Measurements from ENCODE around the gene ENPP6.

DNA sequence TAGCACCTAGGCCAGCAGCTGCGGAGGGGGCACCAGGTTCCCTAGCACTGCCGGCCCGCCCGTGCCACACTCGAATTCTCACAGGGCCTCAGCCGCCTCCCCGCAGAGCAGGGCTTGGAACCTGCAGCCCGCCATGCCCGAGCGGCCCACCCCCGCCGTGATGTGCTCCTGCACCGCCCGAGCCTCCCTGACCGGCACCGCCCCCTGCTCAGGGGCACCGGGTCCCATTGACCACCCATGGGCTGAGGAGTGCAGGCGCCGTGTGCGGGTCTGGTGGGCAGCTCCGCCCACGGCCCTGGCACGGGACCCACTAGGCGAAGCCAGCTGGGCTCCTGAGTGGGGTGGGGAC lies 35.4 kb upstream of the ENPP6 start:
- TF ChIP-seq TAF1 (IDR thresholded peaks at IDR 0.05; ENCODE audit: low read depth), result no peak
- TF ChIP-seq, protein P1, sequence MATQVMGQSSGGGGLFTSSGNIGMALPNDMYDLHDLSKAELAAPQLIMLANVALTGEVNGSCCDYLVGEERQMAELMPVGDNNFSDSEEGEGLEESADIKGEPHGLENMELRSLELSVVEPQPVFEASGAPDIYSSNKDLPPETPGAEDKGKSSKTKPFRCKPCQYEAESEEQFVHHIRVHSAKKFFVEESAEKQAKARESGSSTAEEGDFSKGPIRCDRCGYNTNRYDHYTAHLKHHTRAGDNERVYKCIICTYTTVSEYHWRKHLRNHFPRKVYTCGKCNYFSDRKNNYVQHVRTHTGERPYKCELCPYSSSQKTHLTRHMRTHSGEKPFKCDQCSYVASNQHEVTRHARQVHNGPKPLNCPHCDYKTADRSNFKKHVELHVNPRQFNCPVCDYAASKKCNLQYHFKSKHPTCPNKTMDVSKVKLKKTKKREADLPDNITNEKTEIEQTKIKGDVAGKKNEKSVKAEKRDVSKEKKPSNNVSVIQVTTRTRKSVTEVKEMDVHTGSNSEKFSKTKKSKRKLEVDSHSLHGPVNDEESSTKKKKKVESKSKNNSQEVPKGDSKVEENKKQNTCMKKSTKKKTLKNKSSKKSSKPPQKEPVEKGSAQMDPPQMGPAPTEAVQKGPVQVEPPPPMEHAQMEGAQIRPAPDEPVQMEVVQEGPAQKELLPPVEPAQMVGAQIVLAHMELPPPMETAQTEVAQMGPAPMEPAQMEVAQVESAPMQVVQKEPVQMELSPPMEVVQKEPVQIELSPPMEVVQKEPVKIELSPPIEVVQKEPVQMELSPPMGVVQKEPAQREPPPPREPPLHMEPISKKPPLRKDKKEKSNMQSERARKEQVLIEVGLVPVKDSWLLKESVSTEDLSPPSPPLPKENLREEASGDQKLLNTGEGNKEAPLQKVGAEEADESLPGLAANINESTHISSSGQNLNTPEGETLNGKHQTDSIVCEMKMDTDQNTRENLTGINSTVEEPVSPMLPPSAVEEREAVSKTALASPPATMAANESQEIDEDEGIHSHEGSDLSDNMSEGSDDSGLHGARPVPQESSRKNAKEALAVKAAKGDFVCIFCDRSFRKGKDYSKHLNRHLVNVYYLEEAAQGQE (IDR thresholded peaks at IDR 0.05; ENCODE audit: low read depth), result no peak
- TF ChIP-seq EGR1 (IDR thresholded peaks at IDR 0.05), result no peak
